SHP77 treated with DMSO at 0.1 percent for 48 hours (cell line): Measurements from ENCODE around the gene HTR1B.

ENCODE experiments used
- DNase-seq: peaks from one replicate; lab custom pipeline; 2025; lab: John Stamatoyannopoulos, UW

Gene HTR1B, protein sequence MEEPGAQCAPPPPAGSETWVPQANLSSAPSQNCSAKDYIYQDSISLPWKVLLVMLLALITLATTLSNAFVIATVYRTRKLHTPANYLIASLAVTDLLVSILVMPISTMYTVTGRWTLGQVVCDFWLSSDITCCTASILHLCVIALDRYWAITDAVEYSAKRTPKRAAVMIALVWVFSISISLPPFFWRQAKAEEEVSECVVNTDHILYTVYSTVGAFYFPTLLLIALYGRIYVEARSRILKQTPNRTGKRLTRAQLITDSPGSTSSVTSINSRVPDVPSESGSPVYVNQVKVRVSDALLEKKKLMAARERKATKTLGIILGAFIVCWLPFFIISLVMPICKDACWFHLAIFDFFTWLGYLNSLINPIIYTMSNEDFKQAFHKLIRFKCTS

DNA sequence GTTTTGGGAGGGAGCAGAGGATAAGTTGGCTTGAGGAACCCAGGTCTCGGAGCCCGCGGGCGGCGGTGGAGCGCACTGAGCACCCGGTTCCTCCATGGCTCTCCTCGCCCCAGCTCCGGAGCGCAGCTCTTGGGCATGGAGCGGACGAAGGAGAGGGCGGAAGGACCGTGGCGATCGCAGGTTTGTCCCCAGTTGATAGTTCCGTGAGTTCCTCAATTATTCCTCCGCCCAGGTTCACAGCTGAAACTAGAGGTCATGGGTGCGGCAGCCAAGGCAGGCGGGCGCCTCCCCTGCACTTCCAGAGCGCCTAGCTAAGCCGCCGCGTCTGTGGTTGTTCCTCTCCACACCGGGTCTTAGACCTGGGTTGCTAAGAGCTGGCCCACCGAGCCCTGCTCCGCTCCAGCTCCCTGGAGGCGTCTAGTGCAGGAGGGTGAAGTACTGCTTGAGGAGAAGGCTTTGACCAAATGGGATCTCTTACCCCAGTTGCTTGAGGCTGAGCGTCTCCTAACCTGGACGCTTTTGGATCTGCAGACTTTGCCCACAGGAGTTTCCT, at the start of gene HTR1B:
HTR1B (minus strand) TSS at position 184 of the 553 bp plus-strand sequence; CDS start at position 96, 88 bp downstream.
- no peak for DNase-seq

DNA sequence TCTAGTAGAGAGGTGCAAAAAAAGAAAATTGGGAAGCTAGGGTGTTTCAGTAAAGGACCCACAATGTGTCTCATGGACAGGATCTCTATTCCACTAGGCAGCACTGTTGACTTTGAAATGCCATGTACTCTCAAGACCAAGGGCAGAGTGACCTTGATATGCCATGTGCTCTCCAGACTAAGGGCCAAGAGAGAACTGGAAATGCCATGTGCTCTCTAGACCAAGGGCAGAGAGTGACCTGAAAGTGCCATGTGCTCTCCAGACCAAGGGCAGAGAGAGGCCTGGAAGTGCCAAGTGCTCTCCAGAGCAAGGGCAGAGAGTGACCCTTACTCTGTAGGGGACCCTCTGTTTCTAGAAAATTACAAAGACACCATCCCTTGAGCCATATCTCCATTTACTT, 49.3 kb upstream of the HTR1B start:
- no peak for DNase-seq

DNA sequence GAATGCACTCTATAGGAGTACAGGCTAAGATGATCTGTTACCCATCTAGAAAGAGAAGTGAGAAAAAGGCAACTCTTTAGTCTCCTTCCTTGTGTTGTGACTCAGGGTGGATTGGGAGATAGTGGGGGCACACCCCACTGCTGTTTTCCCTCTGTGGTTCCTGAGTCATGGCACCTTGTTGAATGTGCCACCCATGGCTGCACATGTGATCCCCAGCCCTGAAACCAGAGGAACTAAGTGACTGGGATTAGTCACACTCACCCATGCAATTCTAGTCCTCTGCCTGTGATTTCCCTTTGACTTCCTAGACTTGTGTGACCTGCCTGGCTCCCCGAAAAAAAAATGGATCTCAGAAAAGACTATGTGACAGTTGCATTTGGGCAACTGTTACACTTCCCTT, 48.6 kb upstream of the HTR1B start:
- no peak for DNase-seq

DNA sequence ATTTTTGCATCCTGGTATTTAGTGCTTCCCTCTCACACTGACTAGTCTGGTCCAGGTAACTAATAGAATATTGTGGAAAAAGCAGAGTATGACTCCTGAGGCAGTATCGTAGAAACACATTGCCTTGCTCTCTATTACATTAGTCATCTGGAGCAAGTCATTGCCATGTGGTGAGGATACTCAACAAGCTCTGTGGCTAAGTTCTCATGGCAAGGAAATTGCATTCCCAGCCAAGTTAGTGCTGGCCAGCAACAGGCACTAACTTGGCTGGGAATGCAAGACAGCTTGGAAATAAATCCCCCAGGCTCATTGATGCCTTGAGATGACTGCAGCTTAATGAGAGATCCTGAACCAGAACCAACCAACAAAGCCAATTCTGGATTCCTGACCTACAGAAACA, 39.7 kb upstream of the HTR1B start:
- no peak for DNase-seq

DNA sequence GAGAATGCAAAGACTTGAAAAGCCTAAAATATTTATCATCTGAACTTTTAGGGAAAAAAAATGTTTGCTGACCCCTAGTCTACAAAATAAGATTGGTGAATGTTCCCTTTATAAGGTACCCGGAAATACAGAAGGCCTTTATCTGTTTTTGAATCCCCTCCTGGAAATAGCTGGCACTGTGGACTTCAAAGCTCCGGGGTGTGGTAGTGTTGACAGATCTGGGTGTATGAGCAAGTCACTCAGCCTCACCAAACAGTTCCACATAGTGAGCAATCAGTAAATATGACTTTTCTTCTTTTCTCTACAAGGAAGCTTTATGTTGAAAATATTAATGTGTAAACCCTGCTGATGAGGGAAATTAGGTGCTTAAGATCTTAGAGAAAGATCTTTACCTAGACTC, 29.2 kb upstream of the HTR1B start:
- DNase-seq = no peak

DNA sequence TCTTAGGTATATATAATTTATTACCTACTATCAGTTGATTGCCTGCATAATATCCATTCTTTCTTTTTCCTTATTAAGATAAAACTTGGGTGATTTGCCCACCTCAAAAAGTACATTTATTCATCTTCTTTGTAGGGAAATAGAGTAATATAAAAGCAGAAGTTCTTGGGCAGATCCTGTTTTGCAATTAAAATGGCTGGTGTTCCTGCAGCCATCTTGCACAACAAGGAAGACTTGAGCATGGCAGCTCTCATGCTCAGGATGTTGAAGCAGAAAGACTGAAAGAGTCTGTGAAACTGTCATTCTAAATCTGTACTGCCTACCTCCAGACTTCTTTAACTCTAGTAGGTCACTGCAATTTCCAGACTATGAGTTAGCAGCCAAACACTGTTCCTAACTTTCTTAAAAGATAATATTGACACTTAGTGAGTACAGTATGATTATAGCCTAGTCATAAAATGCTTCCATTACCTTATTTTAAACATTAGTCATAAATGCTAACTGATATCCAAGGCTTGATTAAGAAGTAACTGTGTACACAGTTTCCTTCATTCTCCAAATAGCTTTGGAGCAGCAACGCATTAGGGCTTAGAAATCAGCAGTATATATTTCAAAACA, 24.6 kb upstream of the HTR1B start:
- no peak for DNase-seq

DNA sequence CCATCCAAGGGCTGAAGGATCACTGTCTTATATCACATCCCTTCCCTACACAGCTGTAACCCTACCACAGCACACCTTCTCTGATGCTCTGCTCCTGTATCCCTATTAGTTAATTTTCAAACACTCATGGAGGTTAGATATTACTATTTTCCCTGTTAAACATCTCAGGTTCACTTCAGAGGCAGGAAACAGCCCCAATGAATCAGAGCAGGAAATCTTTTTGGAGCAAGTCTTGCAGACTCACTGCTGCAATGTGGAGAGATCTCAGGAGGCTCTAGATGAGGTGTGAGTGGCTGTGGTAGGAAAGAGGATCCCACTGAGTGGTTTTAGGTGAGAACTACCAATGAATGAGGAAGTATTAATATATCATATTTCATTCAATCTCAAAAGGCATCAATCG, 19.7 kb upstream of the HTR1B start:
- no peak for DNase-seq

DNA sequence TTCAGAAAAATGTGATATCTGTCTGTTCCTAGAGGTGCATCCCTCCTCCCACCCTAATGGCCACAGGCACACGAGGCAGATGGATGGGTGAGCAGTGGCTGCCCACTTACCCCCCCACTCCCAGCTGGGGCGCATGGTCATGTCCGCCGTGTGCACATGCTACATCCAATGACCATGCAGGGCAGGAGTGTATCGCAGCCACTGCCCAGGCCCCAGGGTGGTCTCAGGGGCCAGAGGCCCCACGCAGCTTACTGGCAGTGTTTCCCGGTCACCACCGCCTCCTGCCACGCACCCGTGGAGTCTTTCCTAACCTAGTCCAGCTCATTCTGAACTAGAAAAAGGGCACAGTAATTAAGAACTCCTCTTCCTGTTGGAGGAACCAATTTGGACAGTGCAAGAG, 11.7 kb upstream of the HTR1B start:
- DNase-seq = no peak

DNA sequence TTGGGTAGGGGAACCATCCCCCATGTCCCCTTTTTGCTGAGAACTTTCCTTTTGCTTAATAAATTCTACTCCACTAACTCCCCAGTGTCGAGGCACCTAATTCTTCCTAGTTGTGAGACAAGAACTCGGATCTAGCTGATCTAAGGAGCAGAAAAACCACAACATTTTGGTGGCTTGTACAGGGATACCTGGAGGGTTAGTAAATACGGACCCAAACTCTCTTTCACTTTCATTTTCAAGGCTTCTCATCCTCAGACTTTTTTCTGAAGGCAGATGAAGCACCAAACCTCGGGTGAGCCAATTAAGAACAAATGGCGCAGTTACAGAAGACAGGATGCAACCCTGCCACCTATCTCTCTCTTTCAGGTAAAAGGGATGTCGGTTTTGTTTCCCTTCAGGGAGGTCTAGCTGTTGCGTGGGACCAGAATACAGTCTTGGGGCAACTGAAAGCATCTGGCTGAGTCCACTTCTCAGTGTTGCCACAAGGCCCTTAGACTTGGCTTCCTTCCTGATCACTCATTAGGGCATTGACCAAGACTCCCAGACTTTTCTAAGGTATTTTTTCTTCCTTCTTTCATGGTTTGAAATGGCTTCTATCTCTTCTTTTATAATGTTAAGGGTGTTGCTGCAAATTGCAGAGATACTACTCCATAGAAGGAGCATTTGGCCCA, 11.1 kb upstream of the HTR1B start:
- DNase-seq = no peak

DNA sequence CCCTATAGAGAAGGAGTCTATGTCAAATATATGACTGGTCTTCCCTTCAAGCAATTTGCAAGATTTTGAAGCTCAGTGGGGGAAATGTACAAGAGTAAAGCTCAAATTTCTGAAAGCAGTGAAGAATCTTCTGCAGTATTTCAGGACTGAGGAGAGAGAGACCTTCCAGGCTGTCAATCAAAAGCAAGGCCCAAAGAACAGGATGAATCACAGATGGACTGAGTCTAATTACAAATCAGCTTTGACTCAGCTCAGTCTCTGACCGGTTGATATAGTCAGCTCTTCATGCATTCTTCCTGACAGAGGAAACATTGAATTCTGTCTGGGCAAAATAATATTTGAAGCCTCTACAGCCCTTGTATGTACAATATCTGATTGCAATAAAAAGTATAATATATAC, 7.7 kb upstream of the HTR1B start:
- no peak for DNase-seq

DNA sequence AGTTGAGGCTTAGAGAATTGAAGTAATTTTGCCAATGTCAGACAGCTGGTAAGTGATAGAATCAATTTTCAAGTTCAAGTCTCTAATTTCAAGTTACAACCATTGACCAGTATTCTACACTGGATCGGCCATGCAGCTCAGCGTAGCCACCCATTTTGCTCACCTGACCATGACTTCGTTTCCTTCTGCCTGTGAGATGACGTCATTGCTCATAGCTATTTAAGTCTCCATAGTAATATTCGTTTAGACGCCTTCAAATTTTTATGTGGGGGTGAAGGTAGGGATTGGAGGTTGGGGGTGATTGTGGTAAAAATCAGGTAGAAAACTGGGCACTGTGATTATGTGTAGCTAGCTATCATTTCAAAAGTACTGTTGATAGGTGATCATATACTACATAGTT, 5.6 kb upstream of the HTR1B start:
- DNase-seq = no peak

DNA sequence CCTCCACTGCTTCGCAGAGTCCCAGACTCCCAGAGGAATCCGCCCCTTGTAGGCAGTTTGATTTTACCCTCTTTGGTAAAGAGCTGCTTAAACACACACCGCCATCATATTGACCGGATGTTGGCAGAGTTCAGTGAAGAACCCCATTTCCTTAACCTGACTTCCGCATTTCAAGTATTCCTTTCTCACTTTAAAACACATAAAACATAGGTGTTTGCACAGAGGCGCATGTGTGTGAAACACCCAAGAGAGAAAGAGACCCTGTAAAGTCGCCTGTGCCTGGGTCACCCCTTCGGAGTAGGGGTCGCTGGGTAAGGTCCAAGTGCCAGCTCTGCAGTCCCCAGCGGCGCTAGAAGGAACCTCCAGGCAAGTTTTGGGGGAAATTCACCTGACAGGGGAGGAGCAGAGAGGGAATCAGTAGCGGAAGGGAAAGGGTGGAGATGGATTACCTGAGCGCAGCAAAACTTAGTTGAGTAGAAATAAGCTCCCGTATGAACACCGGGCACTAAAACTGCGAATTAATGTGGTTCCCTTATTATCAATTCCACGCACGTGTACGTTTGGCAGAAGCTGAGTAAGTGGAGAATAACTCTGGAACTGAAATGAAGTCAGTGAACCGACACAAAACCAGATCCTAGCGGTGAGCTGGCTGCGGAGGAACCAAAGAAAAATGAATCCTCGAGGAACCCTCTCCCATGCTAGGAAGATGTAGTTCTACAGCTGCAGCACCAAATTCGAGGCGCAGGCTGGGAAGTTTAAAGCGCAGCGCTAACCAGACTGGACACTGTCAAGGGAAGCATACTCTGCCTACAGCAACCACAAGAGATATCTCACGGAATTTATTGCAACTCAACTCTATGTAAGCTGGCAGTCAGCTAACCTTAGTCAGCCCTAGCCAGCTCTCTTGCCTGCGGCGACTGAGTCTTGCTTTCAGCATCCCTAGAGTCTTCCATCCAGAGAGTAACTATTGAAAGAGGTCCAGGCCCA, 3.5 kb upstream of the HTR1B start:
- no peak for DNase-seq

DNA sequence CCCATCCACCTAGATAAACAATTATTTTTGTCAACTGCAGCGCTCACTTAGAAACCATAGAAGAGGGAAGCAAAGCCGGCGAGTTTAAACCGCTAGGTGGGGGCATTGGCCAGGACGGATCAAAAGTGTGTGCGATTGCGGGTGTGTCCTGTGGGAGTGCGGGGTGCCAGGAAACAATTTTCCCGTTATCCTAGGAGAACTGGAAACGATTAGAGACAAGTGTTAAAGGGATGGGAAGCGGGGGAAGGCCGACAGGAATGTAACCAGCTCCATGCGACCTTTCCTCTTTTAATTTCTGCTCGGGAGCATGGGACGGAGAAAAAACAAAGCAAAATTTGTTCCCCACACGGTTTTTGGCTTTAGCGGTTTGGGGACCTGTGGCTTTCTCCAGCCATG, 2.8 kb upstream of the HTR1B start:
- DNase-seq = peak; percentile 22

DNA sequence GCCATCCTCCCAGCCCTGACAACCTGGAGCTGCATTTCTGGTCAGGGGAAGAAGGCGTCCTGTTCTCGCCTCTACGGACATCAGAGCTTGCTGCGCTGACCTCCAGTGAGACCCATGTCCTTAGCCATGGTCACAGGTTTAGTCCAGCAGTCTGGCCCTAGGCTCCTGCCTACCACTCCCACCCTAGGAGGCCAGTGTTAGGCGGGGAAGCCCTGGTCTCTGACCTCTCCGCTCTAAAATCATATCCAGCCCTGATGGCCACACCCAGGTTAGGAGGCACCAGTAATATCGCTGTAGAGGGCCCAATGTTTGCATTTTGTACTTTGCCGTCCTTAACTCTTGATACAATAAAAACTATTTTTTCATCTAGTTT, 1.2 kb upstream of the HTR1B start:
- DNase-seq = no peak

DNA sequence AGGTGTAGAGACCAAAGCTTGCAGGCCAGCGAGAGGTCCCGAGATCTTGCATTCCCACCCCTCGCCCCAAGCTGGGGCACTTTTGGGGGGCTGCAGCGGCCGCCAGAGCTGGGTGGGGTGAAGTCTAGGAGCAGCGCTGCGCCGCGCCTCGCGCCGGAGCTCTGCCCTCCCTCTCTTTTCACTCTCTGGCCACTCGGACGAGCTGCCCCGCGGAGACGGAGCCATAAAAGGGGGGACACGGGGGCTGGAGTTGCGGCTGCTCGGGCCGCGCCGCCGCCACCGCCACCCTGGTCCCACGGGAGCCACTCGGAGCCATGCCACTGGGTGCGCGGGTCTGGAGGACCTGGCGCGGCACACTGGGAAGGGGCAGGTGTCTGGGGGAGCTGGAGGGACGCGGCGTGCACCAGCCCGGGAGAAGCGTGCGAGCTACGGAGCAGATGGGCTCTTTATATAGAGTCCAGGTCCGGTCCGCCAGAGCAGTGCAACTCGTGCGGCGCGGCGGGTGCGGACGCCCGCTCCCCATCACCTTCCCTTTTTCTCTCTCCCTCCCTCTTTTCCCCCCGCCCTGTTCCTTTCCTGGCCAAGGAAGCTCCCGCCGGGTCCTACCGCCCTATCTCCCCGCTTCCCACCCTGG, 687 bp upstream of the HTR1B start:
- no peak for DNase-seq

DNA sequence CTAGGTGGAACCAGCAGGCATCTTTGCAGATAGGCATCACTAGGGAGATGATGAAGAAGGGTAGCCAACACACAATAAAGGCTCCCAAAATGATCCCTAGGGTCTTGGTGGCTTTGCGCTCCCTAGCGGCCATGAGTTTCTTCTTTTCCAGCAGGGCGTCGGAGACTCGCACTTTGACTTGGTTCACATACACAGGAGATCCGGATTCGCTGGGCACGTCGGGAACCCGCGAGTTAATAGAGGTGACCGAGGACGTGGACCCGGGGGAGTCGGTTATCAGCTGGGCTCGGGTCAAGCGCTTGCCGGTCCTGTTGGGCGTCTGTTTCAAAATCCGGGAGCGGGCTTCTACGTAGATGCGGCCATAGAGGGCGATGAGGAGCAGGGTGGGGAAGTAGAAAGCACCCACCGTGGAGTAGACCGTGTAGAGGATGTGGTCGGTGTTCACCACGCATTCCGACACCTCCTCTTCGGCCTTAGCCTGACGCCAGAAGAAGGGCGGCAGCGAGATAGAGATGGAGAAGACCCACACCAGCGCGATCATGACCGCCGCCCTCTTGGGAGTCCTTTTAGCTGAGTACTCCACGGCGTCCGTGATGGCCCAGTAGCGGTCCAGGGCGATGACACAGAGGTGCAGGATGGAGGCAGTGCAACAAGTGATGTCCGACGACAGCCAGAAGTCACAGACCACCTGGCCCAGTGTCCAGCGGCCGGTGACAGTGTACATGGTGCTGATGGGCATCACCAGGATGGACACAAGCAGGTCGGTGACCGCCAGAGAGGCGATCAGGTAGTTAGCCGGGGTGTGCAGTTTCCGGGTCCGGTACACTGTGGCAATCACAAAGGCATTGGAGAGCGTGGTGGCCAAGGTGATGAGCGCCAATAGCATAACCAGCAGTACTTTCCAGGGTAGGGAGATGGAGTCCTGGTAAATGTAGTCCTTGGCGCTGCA, 658 bp downstream of the HTR1B start:
- no peak for DNase-seq

DNA sequence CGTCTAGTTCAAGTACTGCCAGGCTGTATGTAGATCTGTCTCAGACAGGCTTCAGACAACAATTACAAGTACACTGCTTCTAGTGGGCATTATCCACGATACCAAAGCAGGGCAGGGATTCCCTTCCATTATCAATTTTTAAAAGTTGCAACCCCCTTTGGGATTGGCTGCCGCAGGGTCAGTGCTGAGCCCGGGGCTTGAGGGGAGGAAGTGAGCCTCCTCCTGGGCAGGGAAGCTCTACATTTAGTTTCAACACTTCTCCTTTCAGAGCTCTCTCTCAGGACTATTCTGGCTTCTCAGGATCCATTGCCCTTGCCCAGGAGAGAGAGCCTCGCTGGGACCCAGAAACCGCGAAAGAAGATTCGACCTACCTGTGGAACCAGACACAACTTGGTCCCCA, 1.5 kb downstream of the HTR1B start:
- no peak for DNase-seq

DNA sequence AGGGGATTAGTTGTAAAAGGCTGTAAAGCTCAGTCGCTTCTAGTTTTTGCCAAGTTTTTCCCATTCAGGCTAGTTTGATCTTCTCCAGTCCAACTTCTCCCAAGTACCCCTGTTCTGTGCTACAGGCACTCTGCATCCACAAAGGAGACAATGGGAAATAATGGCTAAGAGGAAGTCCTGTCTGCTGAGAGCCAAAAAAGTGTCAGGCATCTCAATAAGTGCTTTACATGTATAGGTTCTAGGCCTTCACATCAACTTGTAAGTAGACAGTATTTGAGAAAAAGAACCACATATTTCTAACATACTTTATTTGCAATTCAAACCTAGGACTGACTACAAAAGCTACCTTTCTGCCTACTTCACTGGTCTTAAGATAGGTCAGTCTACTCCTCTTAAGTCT, 4.9 kb downstream of the HTR1B start:
- no peak for DNase-seq

DNA sequence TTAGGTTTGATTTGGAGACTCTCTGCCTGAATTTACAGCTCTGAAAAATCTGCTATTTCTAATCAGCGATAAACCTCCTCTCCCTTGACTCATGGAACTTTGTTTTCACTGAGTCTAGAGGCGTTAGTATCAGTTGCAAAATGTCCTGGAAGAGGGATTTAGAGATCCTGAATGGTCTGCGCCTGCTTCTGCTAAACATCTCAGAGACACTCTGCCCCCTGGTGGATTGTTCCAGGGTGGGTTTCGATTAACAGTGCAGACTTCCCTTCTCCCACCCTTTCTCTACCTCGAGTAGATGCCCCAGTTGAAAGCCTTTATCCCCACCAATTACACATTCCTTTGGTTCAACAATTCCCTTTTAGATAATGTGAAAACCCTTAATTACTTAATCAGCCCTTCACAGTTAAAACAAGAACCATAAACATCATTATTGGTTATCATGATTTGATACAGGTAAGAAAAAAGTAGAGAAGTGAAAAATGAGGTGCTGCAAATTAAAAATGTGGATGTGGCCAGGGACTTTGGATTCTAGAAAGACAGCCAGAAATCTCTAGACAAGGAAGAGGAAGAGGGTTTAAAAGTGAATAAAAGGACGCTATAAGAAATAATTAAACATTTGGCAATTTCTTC, 5.5 kb downstream of the HTR1B start:
- DNase-seq = peak; percentile 21
